ENCODE results near the gene FAM163B.

DNA sequence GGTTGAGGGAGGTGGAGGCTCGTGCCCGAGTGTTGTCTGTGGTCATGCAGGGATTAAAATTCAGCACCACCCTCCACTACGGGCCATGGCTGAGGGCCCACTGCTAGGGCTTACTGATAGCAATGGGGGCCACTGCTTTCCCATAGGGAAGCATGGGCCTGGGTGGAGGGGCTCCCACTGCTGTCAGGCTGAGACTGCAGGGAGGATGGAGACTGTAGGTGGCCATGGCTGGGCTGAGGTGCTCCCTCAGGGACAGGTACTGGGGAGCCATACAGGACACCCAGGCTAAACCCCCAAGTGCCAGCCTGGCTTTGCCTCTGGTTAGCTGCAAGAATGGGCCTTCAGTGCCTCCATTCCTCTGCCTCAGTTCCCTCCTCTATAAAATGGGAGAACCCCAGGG lies 26.1 kb downstream of the FAM163B start:
- TF ChIP-seq, protein P1, sequence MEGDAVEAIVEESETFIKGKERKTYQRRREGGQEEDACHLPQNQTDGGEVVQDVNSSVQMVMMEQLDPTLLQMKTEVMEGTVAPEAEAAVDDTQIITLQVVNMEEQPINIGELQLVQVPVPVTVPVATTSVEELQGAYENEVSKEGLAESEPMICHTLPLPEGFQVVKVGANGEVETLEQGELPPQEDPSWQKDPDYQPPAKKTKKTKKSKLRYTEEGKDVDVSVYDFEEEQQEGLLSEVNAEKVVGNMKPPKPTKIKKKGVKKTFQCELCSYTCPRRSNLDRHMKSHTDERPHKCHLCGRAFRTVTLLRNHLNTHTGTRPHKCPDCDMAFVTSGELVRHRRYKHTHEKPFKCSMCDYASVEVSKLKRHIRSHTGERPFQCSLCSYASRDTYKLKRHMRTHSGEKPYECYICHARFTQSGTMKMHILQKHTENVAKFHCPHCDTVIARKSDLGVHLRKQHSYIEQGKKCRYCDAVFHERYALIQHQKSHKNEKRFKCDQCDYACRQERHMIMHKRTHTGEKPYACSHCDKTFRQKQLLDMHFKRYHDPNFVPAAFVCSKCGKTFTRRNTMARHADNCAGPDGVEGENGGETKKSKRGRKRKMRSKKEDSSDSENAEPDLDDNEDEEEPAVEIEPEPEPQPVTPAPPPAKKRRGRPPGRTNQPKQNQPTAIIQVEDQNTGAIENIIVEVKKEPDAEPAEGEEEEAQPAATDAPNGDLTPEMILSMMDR (IDR thresholded peaks at IDR 0.05; ENCODE audit: insufficient read depth, low read depth, low read length): no peak
- no peak for TF ChIP-seq EZH2 (IDR thresholded peaks at IDR 0.05; ENCODE audit: insufficient read depth, low read length)
